ENCODE data around the gene CYTH3.

The CYTH3 gene

GRCh38 chr7:6279341-6279740 is 6.9 kb upstream of the CYTH3 start:
- no peak for TF ChIP-seq CTCF (IDR thresholded peaks at IDR 0.05; ENCODE audit: low read depth, low read length)
- no peak overlapping the region for H3K4me3 ChIP-seq (ENCODE audit: low read depth, low read length)

DNA sequence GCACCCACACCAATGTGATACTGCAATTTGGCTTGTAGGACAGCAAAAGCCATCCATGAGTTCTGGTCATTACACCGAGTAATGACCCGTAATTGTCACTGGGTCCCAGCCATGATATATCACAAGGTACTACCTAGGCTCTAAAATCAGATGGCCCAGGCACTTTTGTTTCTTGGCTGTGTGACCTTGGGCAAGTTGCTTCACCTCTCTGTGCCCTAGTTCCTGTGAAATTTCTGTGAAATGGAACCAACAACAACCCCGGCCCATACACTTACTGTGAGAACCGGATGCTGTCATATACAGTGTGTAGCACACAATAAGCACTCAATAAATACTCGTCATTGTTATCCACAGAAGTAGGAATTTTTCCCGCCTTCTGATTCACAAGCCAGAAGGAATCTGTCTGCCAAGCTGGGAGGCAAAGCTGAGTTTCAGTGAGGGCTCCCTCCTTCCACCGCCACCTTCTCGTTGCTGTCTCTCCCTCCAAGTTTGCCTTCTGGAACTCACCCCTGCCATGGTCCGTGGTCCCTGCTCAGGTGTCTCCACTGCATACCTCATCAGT is 6.4 kb upstream of the CYTH3 start:
- no peak overlapping the region for H3K4me3 ChIP-seq (ENCODE audit: low read depth, low read length)
- TF ChIP-seq CTCF (IDR thresholded peaks at IDR 0.05; ENCODE audit: low read depth, low read length), result no peak

- no peak overlapping the region for H3K4me3 ChIP-seq (ENCODE audit: low read depth, low read length)
- no peak for TF ChIP-seq CTCF (IDR thresholded peaks at IDR 0.05; ENCODE audit: low read depth, low read length)
Measured at GRCh38 chr7:6277476-6277875, 5.1 kb upstream of the CYTH3 start.

GRCh38 chr7:6276911-6277408 is 4.5 kb upstream of the CYTH3 start:
- no peak overlapping the region for H3K4me3 ChIP-seq (ENCODE audit: low read depth, low read length)
- TF ChIP-seq CTCF (IDR thresholded peaks at IDR 0.05; ENCODE audit: low read depth, low read length), result no peak

GRCh38 chr7:6274743-6275142 is 2.3 kb upstream of the CYTH3 start:
- no peak for TF ChIP-seq CTCF (IDR thresholded peaks at IDR 0.05; ENCODE audit: low read depth, low read length)
- no peak overlapping the region for H3K4me3 ChIP-seq (ENCODE audit: low read depth, low read length)

DNA sequence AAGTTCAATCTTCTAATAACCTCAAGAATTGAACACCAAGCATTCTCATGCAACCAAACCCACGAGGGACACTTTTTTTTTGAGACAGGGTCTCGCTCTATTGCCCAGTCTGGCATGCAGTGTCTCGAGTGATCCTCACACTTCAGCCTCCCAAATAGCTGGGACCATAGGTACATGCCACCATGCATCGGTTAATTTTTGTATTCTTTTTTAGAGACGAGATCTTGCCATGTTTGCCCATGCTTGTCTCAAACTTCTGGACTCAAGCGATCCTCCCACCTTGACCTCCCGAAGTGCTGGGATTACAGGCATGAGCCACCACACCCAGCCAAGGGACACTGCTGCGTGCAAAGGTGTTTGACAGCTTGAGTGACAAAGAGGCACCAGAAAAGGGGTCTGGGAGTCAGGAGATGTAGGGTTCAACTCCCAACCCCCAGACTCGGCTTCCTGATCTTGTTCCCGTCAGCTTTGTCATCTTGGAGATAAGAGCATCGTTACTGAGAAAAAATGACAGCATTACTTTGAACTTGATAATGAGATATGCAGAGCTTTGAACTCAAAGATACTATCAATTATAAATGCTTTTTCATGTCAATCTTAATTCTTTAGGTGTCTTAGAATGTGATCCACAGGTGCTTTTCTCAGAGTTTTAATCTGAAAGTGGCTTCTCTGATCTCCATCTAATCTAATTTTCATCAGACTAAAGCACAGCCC is 1.6 kb upstream of the CYTH3 start:
- no peak overlapping the region for H3K4me3 ChIP-seq (ENCODE audit: low read depth, low read length)
- no peak for TF ChIP-seq CTCF (IDR thresholded peaks at IDR 0.05; ENCODE audit: low read depth, low read length)

DNA sequence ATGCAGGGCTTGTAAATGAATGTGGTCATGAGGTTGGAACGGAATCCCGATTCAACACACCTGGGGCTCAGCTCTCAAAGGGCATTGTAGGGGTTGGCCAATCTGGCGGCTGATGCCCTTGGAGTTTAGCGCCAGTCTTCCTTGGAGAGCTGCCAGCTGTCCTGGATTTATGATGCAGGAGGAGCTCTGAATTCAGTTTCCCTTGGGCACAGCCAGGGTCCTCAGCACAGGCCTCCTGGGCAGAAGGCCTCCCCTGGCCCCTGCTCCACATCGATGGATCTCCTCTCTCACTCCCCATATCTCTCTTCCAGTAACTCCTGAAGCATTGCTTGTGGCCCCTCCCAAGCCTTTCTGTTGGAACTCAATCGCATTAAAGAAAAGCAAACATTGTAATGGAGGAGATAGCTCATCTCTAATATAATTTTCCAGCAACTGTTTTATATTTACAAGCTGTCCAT is 985 bp upstream of the CYTH3 start:
- no peak for TF ChIP-seq CTCF (IDR thresholded peaks at IDR 0.05; ENCODE audit: low read depth, low read length)
- H3K4me3 ChIP-seq (ENCODE audit: low read depth, low read length), result no peak overlapping the region

Measured in WI38 (cell line).